CD8-positive, alpha-beta memory T cell (primary cell): ENCODE results near the gene CCDC92B. TPM values are rescaled to one million over a fixed set of nuclear protein-coding genes. Genes with fewer than 3 reads are reported as not detected.
A peak's percentile ranks its signal among the peaks of the same experiment; 100 is the strongest.

Experiments
- CTCF ChIA-PET: fragments of 350-600 bp; sonication (Branson Sonifier 250); formaldehyde crosslinking; loops from one replicate; lab custom pipeline; 2021; ENCODE audit warnings: antibody characterized with exemption; lab: Charles Lee
- POLR2A ChIA-PET: fragments of 350-600 bp; sonication (Branson Sonifier 250); formaldehyde crosslinking; loops from one replicate; lab custom pipeline; 2021; ENCODE audit warnings: antibody characterized with exemption; lab: Charles Lee
- DNase-seq, 5 donors: peaks; one replicate each; pipeline versions ENCODE4 v3.0.0 to v3.0.0-alpha.2; 2020 to 2022; ENCODE audit warnings: mixed read lengths in 1 of 5
- H3K27ac ChIP-seq: one replicate; pipeline ENCODE4 v1.7.0; 2013; ENCODE audit warnings: low read depth, mild to moderate bottlenecking, low read length, moderate library complexity
- H3K27me3 ChIP-seq: 2 replicates; pipeline ENCODE4 v1.7.0; 2013; ENCODE audit warnings: low read length, mild to moderate bottlenecking; ENCODE audit not compliant: insufficient read depth, poor library complexity, severe bottlenecking
- H3K36me3 ChIP-seq: 2 replicates; pipeline ENCODE4 v1.7.0; 2013; ENCODE audit warnings: mild to moderate bottlenecking, low read length, moderate library complexity; ENCODE audit not compliant: insufficient read depth
- H3K4me1 ChIP-seq: 2 replicates; pipeline ENCODE4 v1.7.0; 2013; ENCODE audit warnings: mild to moderate bottlenecking, low read length, moderate library complexity; ENCODE audit not compliant: insufficient read depth
- H3K4me3 ChIP-seq: 2 replicates; pipeline ENCODE4 v1.7.0; 2013; ENCODE audit warnings: mild to moderate bottlenecking, low read length
- H3K9me3 ChIP-seq: 2 replicates; pipeline ENCODE4 v1.7.0; 2013; ENCODE audit warnings: mild to moderate bottlenecking, low read length
- H3K27ac Mint-ChIP-seq, 8 donors: one replicate each; pipeline ENCODE4 v1.8.0; 2020 to 2021; ENCODE audit warnings: mixed read lengths in 8 of 8, mild to moderate bottlenecking in 6 of 8, inconsistent platforms in 3 of 8, moderate library complexity in 3 of 8
- H3K27me3 Mint-ChIP-seq, 2 donors: one replicate each; pipeline ENCODE4 v1.8.0; 2020 to 2021; ENCODE audit warnings: mixed read lengths in 2 of 2, mild to moderate bottlenecking in 1 of 2, moderate library complexity in 1 of 2
- H3K36me3 Mint-ChIP-seq, 3 donors: one replicate each; pipeline ENCODE4 v1.8.0; 2020 to 2021; ENCODE audit warnings: mixed read lengths in 3 of 3, inconsistent platforms in 1 of 3, mild to moderate bottlenecking in 1 of 3
- H3K4me1 Mint-ChIP-seq, 3 donors: one replicate each; pipeline ENCODE4 v1.8.0; 2020 to 2021; ENCODE audit warnings: mixed read lengths in 3 of 3, inconsistent platforms in 1 of 3, mild to moderate bottlenecking in 1 of 3
- H3K4me3 Mint-ChIP-seq, 7 donors: one replicate each; pipeline ENCODE4 v1.8.0; 2020 to 2021; ENCODE audit warnings: mixed read lengths in 7 of 7, mild to moderate bottlenecking in 6 of 7, moderate library complexity in 4 of 7, inconsistent platforms in 2 of 7
- H3K9me3 Mint-ChIP-seq, 5 donors: one replicate each; pipeline ENCODE4 v1.8.0; 2020 to 2022; ENCODE audit warnings: mixed read lengths in 5 of 5, mild to moderate bottlenecking in 3 of 5, moderate library complexity in 2 of 5, inconsistent platforms in 1 of 5
- polyA plus RNA-seq: library from polyadenylated mRNA; unstranded; fragments of 300-500 nt; fragmentation: Illumina TruSeq; gene quantifications from one replicate; pipeline ENCODE4 v1.2.3, GENCODE V29; 2021
- total RNA-seq, 2 experiments: library from RNA; stranded (reverse); gene quantifications; one replicate each; pipeline ENCODE4 v1.2.3, GENCODE V29; 2021

The CCDC92B gene
- total and polyA plus RNA-seq, 3 experiments from 2014 or later = 0.07 TPM; not detected in 2

- DNase-seq = no peak
- H3K27me3 ChIP-seq = peaks cover 3% of the 10 kb centered on the region
- no peak overlapping the region for H3K4me3 ChIP-seq
- Mint-ChIP-seq H3K4me1 (no peaks in the 10 kb centered on the region), H3K27me3 (peaks cover 22 to 28% of the 10 kb centered on the region in 2 donors), H3K36me3 (no peaks in the 10 kb centered on the region), H3K9me3 (no peaks in the 10 kb centered on the region), H3K27ac (no peak overlapping the region), H3K4me3 (no peak overlapping the region)
- ChIA-PET CTCF (no interaction called here), POLR2A (no interaction called here)
- H3K36me3 ChIP-seq = no peaks in the 10 kb centered on the region
- no peaks in the 10 kb centered on the region for H3K9me3 ChIP-seq
- no peaks in the 10 kb centered on the region for H3K4me1 ChIP-seq
- no peak overlapping the region for H3K27ac ChIP-seq
These were observed 17.6 kb downstream of the CCDC92B start for GRCh38 chr17:2731807-2732206.

DNA sequence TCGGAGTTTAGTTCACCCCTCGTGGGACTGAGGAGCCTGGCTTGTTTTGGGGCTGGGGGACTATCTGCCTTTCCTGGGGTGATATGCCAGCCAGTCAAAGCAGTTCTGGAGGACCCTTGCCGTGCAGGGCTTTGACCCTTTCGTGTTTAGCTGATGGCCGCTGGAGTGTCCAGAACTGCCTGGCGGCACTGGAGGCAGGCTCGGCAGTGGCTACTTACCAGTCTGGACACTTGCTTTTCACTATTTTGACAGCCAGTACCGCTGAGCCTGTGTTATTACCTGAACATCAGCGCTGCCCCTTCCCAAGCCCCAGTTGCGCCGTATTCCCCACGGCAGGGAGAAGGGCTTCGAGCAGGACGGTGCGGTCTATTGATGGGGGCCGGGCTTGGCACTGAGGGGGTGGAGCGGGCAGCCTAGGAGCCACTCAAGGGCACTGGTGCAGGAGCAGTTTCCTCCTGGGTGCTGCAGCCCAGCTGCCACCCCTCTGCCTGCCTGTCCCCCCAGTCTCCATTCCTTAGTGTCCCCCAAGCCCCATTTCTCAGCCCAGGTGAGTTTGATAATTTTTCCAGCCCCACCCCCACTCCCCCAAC is 18.6 kb downstream of the CCDC92B start:
- H3K9me3 ChIP-seq = no peaks in the 10 kb centered on the region
- Mint-ChIP-seq H3K27me3 (peaks cover 27 to 28% of the 10 kb centered on the region in 2 donors), H3K27ac (no peak overlapping the region), H3K9me3 (no peaks in the 10 kb centered on the region), H3K4me1 (no peaks in the 10 kb centered on the region), H3K4me3 (no peak overlapping the region), H3K36me3 (no peaks in the 10 kb centered on the region)
- no peak for DNase-seq
- POLR2A ChIA-PET = no interaction called here
- H3K36me3 ChIP-seq = no peaks in the 10 kb centered on the region
- no peaks in the 10 kb centered on the region for H3K4me1 ChIP-seq
- peaks cover 4% of the 10 kb centered on the region for H3K27me3 ChIP-seq
- no peak overlapping the region for H3K27ac ChIP-seq
- CTCF ChIA-PET = interaction anchor here (0.6 kb wide), 1 partner anchor 178 kb away, joined by 5 read pairs; no protein-coding TSS in a partner anchor
- no peak overlapping the region for H3K4me3 ChIP-seq

- Histone ChIP-seq H3K4me1 (no peaks in the 10 kb centered on the region), H3K27me3 (peaks cover 4% of the 10 kb centered on the region), H3K4me3 (no peak overlapping the region), H3K27ac (no peak overlapping the region), H3K9me3 (no peaks in the 10 kb centered on the region), H3K36me3 (no peaks in the 10 kb centered on the region)
- DNase-seq = no peak
- CTCF ChIA-PET = interaction anchor here (1.0 to 1.7 kb wide), 2 partner anchors 123 to 209 kb away, joined by 3 read pairs; no protein-coding TSS in a partner anchor
- Mint-ChIP-seq H3K4me3 (peak overlapping the region in 1 of 7 donors; percentile 39), H3K27me3 (peaks cover 22 to 35% of the 10 kb centered on the region in 2 donors), H3K36me3 (peaks cover 0 to 4% (median 0%) of the 10 kb centered on the region in 3 donors), H3K27ac (peak overlapping the region in 1 of 8 donors; percentile 65), H3K9me3 (peaks cover 0 to 2% (median 0%) of the 10 kb centered on the region in 5 donors), H3K4me1 (peaks cover 4 to 7% (median 6%) of the 10 kb centered on the region in 3 donors)
- POLR2A ChIA-PET = interaction anchor here (0.7 kb wide), 1 partner anchor 90 kb away, joined by 3 read pairs; no protein-coding TSS in a partner anchor
These were observed 24.7 kb downstream of the CCDC92B start for GRCh38 chr17:2724784-2725164.

DNA sequence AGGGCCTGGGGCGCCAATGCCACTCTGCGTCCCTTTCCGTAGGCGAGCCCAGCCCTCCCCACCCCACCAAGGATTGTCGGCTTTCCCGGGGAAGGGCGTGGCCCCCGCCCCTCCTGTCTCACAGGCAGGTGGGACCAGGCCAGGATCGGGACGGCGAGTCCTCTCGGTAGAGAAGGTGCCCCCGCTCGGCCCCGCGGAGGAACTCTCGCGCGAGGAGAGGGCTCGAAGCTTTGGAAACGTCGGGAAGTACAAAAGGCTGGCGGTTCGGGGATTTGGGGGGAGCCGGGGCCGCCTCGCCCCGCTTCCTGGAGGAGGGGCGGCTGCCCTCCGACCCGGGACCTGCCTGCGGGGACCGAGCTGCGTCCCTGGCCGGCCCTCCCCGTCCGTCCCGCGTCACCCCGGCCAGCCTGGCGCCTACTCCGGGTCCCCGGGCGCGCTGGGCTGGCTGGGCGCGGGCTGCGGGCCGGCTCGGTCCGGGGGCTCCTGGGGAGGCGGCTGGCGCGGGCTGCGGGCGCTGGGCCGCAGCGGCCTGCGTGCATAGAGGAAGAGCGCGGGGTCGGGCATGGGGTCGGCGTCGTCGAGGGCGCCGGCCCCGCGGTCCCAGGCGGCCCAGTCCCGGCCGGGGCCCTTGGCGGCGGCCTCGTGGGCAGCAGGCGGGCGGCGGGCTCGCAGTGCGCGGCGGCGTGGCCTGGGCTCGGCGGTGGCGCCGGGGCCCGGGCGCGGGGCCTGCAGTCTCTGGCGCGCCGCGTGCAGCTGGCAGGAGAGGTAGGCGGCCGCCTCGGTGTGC is 25.3 kb downstream of the CCDC92B start:
- peak overlapping the region in 3 of 7 donors; percentile 19 to 41 (median 34) for H3K4me3 Mint-ChIP-seq
- no peak overlapping the region for H3K4me3 ChIP-seq
- H3K27me3 Mint-ChIP-seq = peaks cover 20 to 32% of the 10 kb centered on the region in 2 donors
- no peaks in the 10 kb centered on the region for H3K9me3 ChIP-seq
- ChIA-PET CTCF (interaction anchor here (1.0 to 1.7 kb wide), 2 partner anchors 123 to 208 kb away, joined by 3 read pairs; no protein-coding TSS in a partner anchor), POLR2A (interaction anchor here (0.7 kb wide), 1 partner anchor 91 kb away, joined by 3 read pairs; no protein-coding TSS in a partner anchor)
- no peaks in the 10 kb centered on the region for H3K4me1 ChIP-seq
- peaks cover 4 to 7% (median 6%) of the 10 kb centered on the region in 3 donors for H3K4me1 Mint-ChIP-seq
- peaks cover 4% of the 10 kb centered on the region for H3K27me3 ChIP-seq
- DNase-seq = peak in 1 of 5 donors; percentile 15
- H3K9me3 Mint-ChIP-seq = peaks cover 0 to 2% (median 0%) of the 10 kb centered on the region in 5 donors
- no peak overlapping the region for H3K27ac Mint-ChIP-seq
- H3K27ac ChIP-seq = no peak overlapping the region
- peaks cover 0 to 4% (median 0%) of the 10 kb centered on the region in 3 donors for H3K36me3 Mint-ChIP-seq
- H3K36me3 ChIP-seq = no peaks in the 10 kb centered on the region

GRCh38 chr17:2723505-2723996 is 25.9 kb downstream of the CCDC92B start:
- H3K4me3 Mint-ChIP-seq = peak overlapping the region in 5 of 7 donors; percentile 2 to 80 (median 37)
- H3K27ac Mint-ChIP-seq = no peak overlapping the region
- Histone ChIP-seq H3K9me3 (no peaks in the 10 kb centered on the region), H3K36me3 (no peaks in the 10 kb centered on the region), H3K27me3 (peaks cover 4% of the 10 kb centered on the region), H3K4me1 (no peaks in the 10 kb centered on the region), H3K4me3 (no peak overlapping the region), H3K27ac (no peak overlapping the region)
- DNase-seq = no peak
- CTCF ChIA-PET = no interaction called here
- POLR2A ChIA-PET = no interaction called here
- peaks cover 0 to 4% (median 0%) of the 10 kb centered on the region in 3 donors for H3K36me3 Mint-ChIP-seq
- H3K9me3 Mint-ChIP-seq = peaks cover 0 to 2% (median 0%) of the 10 kb centered on the region in 5 donors
- H3K4me1 Mint-ChIP-seq = peaks cover 4 to 7% (median 6%) of the 10 kb centered on the region in 3 donors
- H3K27me3 Mint-ChIP-seq = peaks cover 17 to 29% of the 10 kb centered on the region in 2 donors

- Mint-ChIP-seq H3K36me3 (peaks cover 0 to 4% (median 0%) of the 10 kb centered on the region in 3 donors), H3K27ac (no peak overlapping the region), H3K9me3 (peaks cover 0 to 2% (median 0%) of the 10 kb centered on the region in 5 donors), H3K27me3 (peaks cover 16 to 28% of the 10 kb centered on the region in 2 donors), H3K4me3 (no peak overlapping the region), H3K4me1 (peaks cover 4 to 7% (median 6%) of the 10 kb centered on the region in 3 donors)
- H3K4me3 ChIP-seq = no peak overlapping the region
- H3K9me3 ChIP-seq = no peaks in the 10 kb centered on the region
- no peak for DNase-seq
- ChIA-PET POLR2A (no interaction called here), CTCF (no interaction called here)
- H3K36me3 ChIP-seq = no peaks in the 10 kb centered on the region
- H3K27ac ChIP-seq = no peak overlapping the region
- no peaks in the 10 kb centered on the region for H3K4me1 ChIP-seq
- H3K27me3 ChIP-seq = peaks cover 4% of the 10 kb centered on the region
These were observed 26.8 kb downstream of the CCDC92B start for GRCh38 chr17:2722611-2723010.

- no peaks in the 10 kb centered on the region for H3K36me3 ChIP-seq
- Mint-ChIP-seq H3K27ac (no peak overlapping the region), H3K4me1 (peaks cover 4 to 7% (median 6%) of the 10 kb centered on the region in 3 donors), H3K4me3 (no peak overlapping the region), H3K9me3 (peaks cover 0 to 2% (median 0%) of the 10 kb centered on the region in 5 donors), H3K27me3 (peaks cover 10 to 19% of the 10 kb centered on the region in 2 donors), H3K36me3 (peaks cover 0 to 4% (median 0%) of the 10 kb centered on the region in 3 donors)
- no peaks in the 10 kb centered on the region for H3K9me3 ChIP-seq
- no peak for DNase-seq
- H3K27me3 ChIP-seq = no peaks in the 10 kb centered on the region
- no peaks in the 10 kb centered on the region for H3K4me1 ChIP-seq
- ChIA-PET CTCF (no interaction called here), POLR2A (no interaction called here)
- H3K4me3 ChIP-seq = no peak overlapping the region
- no peak overlapping the region for H3K27ac ChIP-seq
These were observed 27.8 kb downstream of the CCDC92B start for GRCh38 chr17:2721603-2722002.
